Liver (tissue), 9 donors: ENCODE measurements around the gene CYFIP2. TPM values are rescaled to one million over a fixed set of nuclear protein-coding genes. Genes with fewer than 3 reads are reported as not detected.

ENCODE experiments used
- DNase-seq: peaks from one replicate; pipeline ENCODE4 v3.0.0-alpha.2; 2017; ENCODE audit warnings: low spot score
- H3K27ac ChIP-seq, 2 donors: one replicate each; pipeline ENCODE4 v1.7.0; 2013; ENCODE audit warnings: inconsistent platforms in 2 of 2, low read length in 2 of 2, control low read depth in 1 of 2, low read depth in 1 of 2, mild to moderate bottlenecking in 1 of 2
- H3K27me3 ChIP-seq, 4 donors: one replicate each; pipeline versions ENCODE4 v1.6.1 to v1.7.0; 2013; ENCODE audit warnings: low read length in 3 of 4, inconsistent platforms in 1 of 4, mild to moderate bottlenecking in 1 of 4, moderate library complexity in 1 of 4; ENCODE audit not compliant: control insufficient read depth in 4 of 4, insufficient read depth in 4 of 4
- H3K36me3 ChIP-seq, 4 donors: one replicate each; pipeline versions ENCODE4 v1.6.1 to v1.7.0; 2013; ENCODE audit warnings: low read length in 3 of 4, mild to moderate bottlenecking in 3 of 4, low read depth in 1 of 4, moderate library complexity in 1 of 4; ENCODE audit not compliant: control insufficient read depth in 4 of 4, insufficient read depth in 3 of 4
- H3K4me1 ChIP-seq, 4 donors: one replicate each; pipeline versions ENCODE4 v1.6.1 to v1.7.0; 2013; ENCODE audit warnings: low read length in 3 of 4, mild to moderate bottlenecking in 3 of 4, moderate library complexity in 1 of 4; ENCODE audit not compliant: control insufficient read depth in 4 of 4, insufficient read depth in 4 of 4
- H3K4me3 ChIP-seq, 3 donors: one replicate each; pipeline versions ENCODE4 v1.6.1 to v1.7.0; 2013; ENCODE audit warnings: low read length in 3 of 3, control low read depth in 1 of 3, low read depth in 1 of 3, mild to moderate bottlenecking in 1 of 3
- H3K9ac ChIP-seq, 2 donors: one replicate each; pipeline ENCODE4 v1.7.0; 2013; ENCODE audit warnings: low read length in 2 of 2, mild to moderate bottlenecking in 2 of 2, moderate library complexity in 2 of 2, control low read depth in 1 of 2, low read depth in 1 of 2
- H3K9me3 ChIP-seq, 4 donors: one replicate each; pipeline versions ENCODE4 v1.6.1 to v1.7.0; 2013; ENCODE audit warnings: low read length in 3 of 4; ENCODE audit not compliant: control insufficient read depth in 4 of 4
- EGR1 ChIP-seq, 2 donors: IDR thresholded peaks; 2 replicates each; pipeline ENCODE4 v1.6.1; 2016 to 2018; ENCODE audit warnings: antibody characterized with exemption in 2 of 2, low read depth in 2 of 2
- FOXA1 ChIP-seq: IDR thresholded peaks from 2 replicates; pipeline ENCODE4 v1.6.1; 2016; ENCODE audit warnings: antibody characterized with exemption
- FOXA2 ChIP-seq: IDR thresholded peaks from 2 replicates; pipeline ENCODE4 v1.6.1; 2016; ENCODE audit warnings: antibody characterized with exemption
- GABPA ChIP-seq, 2 donors: IDR thresholded peaks in 1 of 2; conservative IDR thresholded peaks in 1 of 2; 2 replicates each; pipeline ENCODE4 v1.6.1; 2016; ENCODE audit warnings: antibody characterized with exemption in 2 of 2, mild to moderate bottlenecking in 1 of 2, moderate library complexity in 1 of 2
- HNF4A ChIP-seq, 2 donors: conservative IDR thresholded peaks; 2 replicates each; pipeline ENCODE4 v1.6.1; 2016; ENCODE audit warnings: antibody characterized with exemption in 2 of 2, mild to moderate bottlenecking in 2 of 2
- HNF4G ChIP-seq: IDR thresholded peaks from 2 replicates; pipeline ENCODE4 v1.6.1; 2016; ENCODE audit warnings: antibody characterized with exemption
- JUND ChIP-seq, 2 donors: IDR thresholded peaks; 2 replicates each; pipeline ENCODE4 v1.6.1; 2016; ENCODE audit warnings: antibody characterized with exemption in 2 of 2
- NR2F2 ChIP-seq: IDR thresholded peaks from 2 replicates; pipeline ENCODE4 v1.6.1; 2016; ENCODE audit warnings: antibody characterized with exemption
- RAD21 ChIP-seq, 2 donors: IDR thresholded peaks; 2 replicates each; pipeline ENCODE4 v1.6.1; 2016; ENCODE audit warnings: antibody characterized with exemption in 2 of 2, mild to moderate bottlenecking in 2 of 2
- SP1 ChIP-seq: IDR thresholded peaks from 2 replicates; pipeline ENCODE4 v1.6.1; 2018; ENCODE audit warnings: antibody characterized with exemption, mild to moderate bottlenecking
- WGBS: extraction: QIAGEN DNeasy Blood & Tissue Kit; methylation state at CpG from one replicate; pipeline ENCODE4 v1.1.7; 2013; 5-methylcytosine and 5-hydroxymethylcytosine counted together
- polyA plus RNA-seq, 2 donors: library from polyadenylated mRNA; stranded (reverse) in 1 of 2; unstranded in 1 of 2; fragments of 200-250 nt in 1 of 2; fragments of >200 nt in 1 of 2; fragmentation: Nextera tagmentation in 1 of 2; extraction: Ambion mirVana in 1 of 2; gene quantifications; one replicate each; pipeline versions ENCODE4 v1.2.1 to v1.2.3, GENCODE V29; 2013 to 2015
- total RNA-seq, 2 donors: library from RNA; depleted of rRNA; stranded (reverse); fragments of >200 nt; gene quantifications; one replicate each; pipeline ENCODE4 v1.2.3, GENCODE V29; 2014
- TF ChIP-seq, protein P1 (sequence below): IDR thresholded peaks from 2 replicates; pipeline ENCODE4 v1.6.1; 2016; ENCODE audit warnings: antibody characterized with exemption
- TF ChIP-seq, protein P2 (sequence below): fragments of 150-350 bp; IDR thresholded peaks from 2 replicates; pipeline ENCODE4 v1.5.1; 2017; ENCODE audit warnings: improper control_type of control experiment, low read depth, low read length; ENCODE audit not compliant: missing input control
- TF ChIP-seq, protein P3 (sequence below): IDR thresholded peaks from 2 replicates; pipeline ENCODE4 v1.6.1; 2016; ENCODE audit warnings: antibody characterized with exemption
- TF ChIP-seq, protein P4 (sequence below): IDR thresholded peaks from 2 replicates; pipeline ENCODE4 v1.6.1; 2016; ENCODE audit warnings: antibody characterized with exemption
- donor health status: healthy.
- donor health status: healthy.
- donor health status: healthy.
- donor health status: healthy.
- donor health status: healthy.

Gene CYFIP2
- total and polyA plus RNA-seq, 4 donors, result 12.6 to 38.9 (median 28.2) TPM

DNA sequence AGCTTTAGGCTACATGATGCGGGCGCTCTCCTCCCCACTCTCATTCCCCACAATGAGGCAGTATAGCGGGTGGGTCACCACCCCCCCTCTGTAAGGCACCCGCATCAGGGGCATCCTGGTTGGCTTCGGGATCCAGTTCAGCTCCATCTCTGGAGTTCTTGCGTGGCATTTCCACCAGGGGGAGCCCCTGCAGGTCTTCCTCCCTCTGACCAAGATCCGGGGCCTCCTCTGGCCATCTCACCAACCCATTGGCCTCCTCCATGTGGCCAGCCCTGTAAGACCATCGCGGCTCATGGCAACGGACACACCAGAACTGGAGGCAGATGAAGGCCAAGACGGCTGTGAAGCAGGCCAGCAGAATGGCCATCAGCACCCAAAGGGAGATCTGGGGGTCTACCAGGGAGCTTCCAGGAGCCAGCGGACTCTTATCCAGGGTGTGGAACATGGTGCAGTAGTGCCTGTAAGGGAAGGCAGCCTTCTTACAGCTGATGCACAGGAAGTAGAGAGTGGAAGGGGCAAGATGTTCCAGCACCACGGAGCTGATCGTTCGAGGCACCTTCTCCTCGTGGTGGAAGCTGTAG lies 77.0 kb downstream of the CYFIP2 start (continued):
- TF ChIP-seq, protein P1, sequence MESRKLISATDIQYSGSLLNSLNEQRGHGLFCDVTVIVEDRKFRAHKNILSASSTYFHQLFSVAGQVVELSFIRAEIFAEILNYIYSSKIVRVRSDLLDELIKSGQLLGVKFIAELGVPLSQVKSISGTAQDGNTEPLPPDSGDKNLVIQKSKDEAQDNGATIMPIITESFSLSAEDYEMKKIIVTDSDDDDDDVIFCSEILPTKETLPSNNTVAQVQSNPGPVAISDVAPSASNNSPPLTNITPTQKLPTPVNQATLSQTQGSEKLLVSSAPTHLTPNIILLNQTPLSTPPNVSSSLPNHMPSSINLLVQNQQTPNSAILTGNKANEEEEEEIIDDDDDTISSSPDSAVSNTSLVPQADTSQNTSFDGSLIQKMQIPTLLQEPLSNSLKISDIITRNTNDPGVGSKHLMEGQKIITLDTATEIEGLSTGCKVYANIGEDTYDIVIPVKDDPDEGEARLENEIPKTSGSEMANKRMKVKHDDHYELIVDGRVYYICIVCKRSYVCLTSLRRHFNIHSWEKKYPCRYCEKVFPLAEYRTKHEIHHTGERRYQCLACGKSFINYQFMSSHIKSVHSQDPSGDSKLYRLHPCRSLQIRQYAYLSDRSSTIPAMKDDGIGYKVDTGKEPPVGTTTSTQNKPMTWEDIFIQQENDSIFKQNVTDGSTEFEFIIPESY, result no peak
- TF ChIP-seq HNF4G (no peak), HNF4A (conservative IDR thresholded peaks at IDR 0.05) (no peak)
- TF ChIP-seq, protein P2, sequence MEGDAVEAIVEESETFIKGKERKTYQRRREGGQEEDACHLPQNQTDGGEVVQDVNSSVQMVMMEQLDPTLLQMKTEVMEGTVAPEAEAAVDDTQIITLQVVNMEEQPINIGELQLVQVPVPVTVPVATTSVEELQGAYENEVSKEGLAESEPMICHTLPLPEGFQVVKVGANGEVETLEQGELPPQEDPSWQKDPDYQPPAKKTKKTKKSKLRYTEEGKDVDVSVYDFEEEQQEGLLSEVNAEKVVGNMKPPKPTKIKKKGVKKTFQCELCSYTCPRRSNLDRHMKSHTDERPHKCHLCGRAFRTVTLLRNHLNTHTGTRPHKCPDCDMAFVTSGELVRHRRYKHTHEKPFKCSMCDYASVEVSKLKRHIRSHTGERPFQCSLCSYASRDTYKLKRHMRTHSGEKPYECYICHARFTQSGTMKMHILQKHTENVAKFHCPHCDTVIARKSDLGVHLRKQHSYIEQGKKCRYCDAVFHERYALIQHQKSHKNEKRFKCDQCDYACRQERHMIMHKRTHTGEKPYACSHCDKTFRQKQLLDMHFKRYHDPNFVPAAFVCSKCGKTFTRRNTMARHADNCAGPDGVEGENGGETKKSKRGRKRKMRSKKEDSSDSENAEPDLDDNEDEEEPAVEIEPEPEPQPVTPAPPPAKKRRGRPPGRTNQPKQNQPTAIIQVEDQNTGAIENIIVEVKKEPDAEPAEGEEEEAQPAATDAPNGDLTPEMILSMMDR, result peak; percentile 42

DNA sequence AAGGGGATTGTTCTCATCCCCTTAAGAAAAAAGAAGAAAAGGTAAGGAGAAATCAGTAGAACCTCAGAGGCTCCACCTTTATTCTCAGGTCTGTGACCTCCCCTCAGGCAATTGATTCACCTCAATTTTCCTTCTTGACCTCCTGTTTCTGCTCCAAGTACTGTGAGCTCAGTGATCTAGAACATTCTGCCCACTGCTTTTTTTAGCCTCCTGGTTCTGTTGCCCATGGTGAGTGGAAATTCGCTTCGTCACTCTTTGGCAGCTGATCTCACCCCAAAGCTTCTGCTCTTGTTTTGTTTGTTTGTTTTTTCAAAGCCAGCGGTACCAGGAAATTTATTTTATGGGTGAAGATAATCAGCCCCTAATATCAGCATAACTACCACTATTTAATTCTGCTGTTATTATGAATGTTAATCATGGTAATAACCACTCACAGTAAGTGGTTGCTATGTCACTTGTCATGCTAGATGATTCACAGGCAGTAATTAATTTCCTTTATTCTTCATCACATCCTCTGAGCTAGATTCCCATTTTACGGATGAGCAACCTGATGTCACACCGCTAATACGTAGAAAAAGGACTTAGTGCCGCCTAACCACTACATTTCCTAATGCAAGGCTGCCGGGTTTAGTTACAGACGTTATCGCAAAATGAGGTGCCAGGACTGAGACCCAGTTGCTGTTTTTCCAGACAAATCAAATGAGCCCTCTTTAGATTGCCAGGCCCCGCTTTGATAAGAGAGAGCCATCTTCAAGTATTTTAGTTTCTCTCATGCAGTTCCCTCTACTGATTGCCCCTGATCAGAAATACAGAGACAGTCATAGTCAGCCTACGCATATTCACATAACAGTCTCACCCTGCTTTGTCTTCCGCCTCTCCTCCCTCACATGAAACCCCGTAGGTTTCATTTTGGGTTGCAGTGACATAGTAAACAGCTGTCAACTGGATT lies 78.2 kb downstream of the CYFIP2 start:
- TF ChIP-seq JUND (IDR thresholded peaks at IDR 0.05) (no peak), EGR1 (IDR thresholded peaks at IDR 0.05; ENCODE audit: low read depth in 2 of 2) (no peak), RAD21 (IDR thresholded peaks at IDR 0.05) (no peak), SP1 (no peak), NR2F2 (no peak), GABPA (IDR thresholded peaks at IDR 0.05 in 1 of 2, conservative IDR thresholded peaks at IDR 0.05 in 1 of 2) (no peak), FOXA1 (no peak), FOXA2 (no peak)
- TF ChIP-seq, protein P3, sequence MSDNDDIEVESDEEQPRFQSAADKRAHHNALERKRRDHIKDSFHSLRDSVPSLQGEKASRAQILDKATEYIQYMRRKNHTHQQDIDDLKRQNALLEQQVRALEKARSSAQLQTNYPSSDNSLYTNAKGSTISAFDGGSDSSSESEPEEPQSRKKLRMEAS, result no peak
- TF ChIP-seq, protein P2, result no peak
- TF ChIP-seq, protein P1, result no peak
- TF ChIP-seq, protein P4, sequence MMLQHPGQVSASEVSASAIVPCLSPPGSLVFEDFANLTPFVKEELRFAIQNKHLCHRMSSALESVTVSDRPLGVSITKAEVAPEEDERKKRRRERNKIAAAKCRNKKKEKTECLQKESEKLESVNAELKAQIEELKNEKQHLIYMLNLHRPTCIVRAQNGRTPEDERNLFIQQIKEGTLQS, result no peak
- WGBS, result 91% methylated on average over 14 of the region's 14 CpGs
- Histone ChIP-seq H3K9me3 (no peaks in the 10 kb centered on the region), H3K4me3 (no peak overlapping the region), H3K27me3 (no peaks in the 10 kb centered on the region), H3K27ac (no peak overlapping the region), H3K36me3 (peaks cover under 1 to 23% (median 11%) of the 10 kb centered on the region in 4 donors), H3K4me1 (no peaks in the 10 kb centered on the region), H3K9ac (no peak overlapping the region)
- DNase-seq, result no peak
